ENCODE results near the gene TEPSIN. TPM values are rescaled to one million over a fixed set of nuclear protein-coding genes. Genes with fewer than 3 reads are reported as not detected.

TEPSIN gene
- total and polyA plus RNA-seq, 2 of the 13 experiments (the other 11 are each of a cell fraction or from before 2014, with no cell fraction given), result 16.1 to 18.8 TPM

- TF ChIP-seq ATAD3A (CRISPR knock-in tag; IDR thresholded peaks at IDR 0.05) (no peak), KLF6 (CRISPR knock-in tag; IDR thresholded peaks at IDR 0.05) (no peak), ZNF790 (CRISPR knock-in tag; IDR thresholded peaks at IDR 0.05; ENCODE audit: borderline replicate concordance) (no peak), BCL6 (CRISPR knock-in tag; IDR thresholded peaks at IDR 0.05) (no peak), DBP (CRISPR knock-in tag; IDR thresholded peaks at IDR 0.05; ENCODE audit: not compliant biosample characterization) (no peak), RBFOX2 (IDR thresholded peaks at IDR 0.05; ENCODE audit: low read depth, low read length) (no peak), LCORL (IDR thresholded peaks at IDR 0.05) (no peak), LCORL (CRISPR knock-in tag; IDR thresholded peaks at IDR 0.05) (0 out of 2 replicates have a peak, but pooled peaks have one; percentile 20), NR1H2 (CRISPR knock-in tag; IDR thresholded peaks at IDR 0.05; ENCODE audit: borderline replicate concordance, low read depth) (no peak), ZNF205 (CRISPR knock-in tag; IDR thresholded peaks at IDR 0.05) (no peak), ZNF687 (CRISPR knock-in tag; IDR thresholded peaks at IDR 0.05) (peak; percentile 35), GRHL1 (CRISPR knock-in tag; conservative IDR thresholded peaks at IDR 0.05) (no peak), ZFY (CRISPR knock-in tag; IDR thresholded peaks at IDR 0.05) (no peak), SMC3 (IDR thresholded peaks at IDR 0.05; ENCODE audit: low read length) (peak; percentile 59), STAG1 (CRISPR knock-in tag; IDR thresholded peaks at IDR 0.05) (peak; percentile 58)
Observed at GRCh38 chr17:81200695-81201580, 37.9 kb downstream of the TEPSIN start (continued).
